ENCODE results near the gene FBXW7.

GRCh38 chr4:152392079-152392478 is 143.8 kb downstream of the FBXW7 start:
- TF ChIP-seq CTCF (conservative IDR thresholded peaks at IDR 0.05 in 1 of 2, IDR thresholded peaks at IDR 0.05 in 1 of 2; ENCODE audit: extremely low read depth in 1 of 2, insufficient read depth in 1 of 2, low read depth in 1 of 2, low read length in 2 of 2): no peak
- no peak for TF ChIP-seq EZH2 (IDR thresholded peaks at IDR 0.05; ENCODE audit: borderline replicate concordance, low read length)
